NT2/D1 (cell line): Measurements from ENCODE around the gene SLC45A3.

ENCODE experiments used
- SUZ12 ChIP-seq: IDR thresholded peaks from 2 replicates; pipeline ENCODE4 v1.6.1; 2011; ENCODE audit not compliant: insufficient read length, insufficient read depth; ENCODE audit errors: extremely low read depth
- YY1 ChIP-seq: IDR thresholded peaks from 2 replicates; pipeline ENCODE4 v1.6.1; 2011; ENCODE audit not compliant: insufficient read length, insufficient read depth

DNA sequence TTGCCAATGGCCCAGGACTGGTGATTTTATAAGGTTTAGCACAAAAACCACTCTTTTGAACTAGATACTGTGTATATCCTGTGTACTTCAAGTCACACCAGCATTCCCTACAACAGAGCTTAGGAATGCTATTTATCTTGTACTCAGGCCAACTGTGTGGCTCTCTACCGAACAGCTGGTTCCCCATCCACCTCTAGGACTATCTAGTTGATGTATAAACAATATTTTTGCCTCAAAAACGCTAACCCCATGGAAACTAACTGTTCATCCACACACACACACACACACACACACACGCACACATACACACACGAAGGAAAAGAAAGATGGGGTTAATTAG, 28.7 kb upstream of the SLC45A3 start:
- TF ChIP-seq YY1 (no peak), SUZ12 (no peak)
